ENCODE results near the gene NAALADL2.

The NAALADL2 gene

GRCh38 chr3:174862101-174862500 is 3.0 kb downstream of the NAALADL2 start:
- DNase-seq (no peak), ATAC-seq (replicated peaks) (no peak)
- H3K4me3 Mint-ChIP-seq = no peak overlapping the region

DNA sequence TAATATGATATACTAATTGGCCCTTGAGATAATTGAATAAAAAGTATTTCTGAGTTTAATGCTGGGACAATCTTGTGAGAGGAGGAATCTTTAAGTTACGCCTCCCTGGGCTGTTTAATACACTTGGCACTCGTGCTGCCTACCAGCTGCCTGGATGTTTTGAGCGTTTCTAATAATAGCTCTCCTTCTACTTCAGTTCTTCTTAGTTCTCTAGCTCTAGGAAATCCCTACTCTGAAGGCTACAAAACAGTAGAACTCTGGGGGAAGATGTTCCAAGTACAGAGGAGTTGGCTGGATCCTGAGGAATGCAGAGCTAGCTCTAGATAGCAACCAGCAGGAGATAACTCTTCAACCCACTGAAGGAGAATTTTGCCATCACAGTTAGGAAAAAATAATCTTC is 3.5 kb downstream of the NAALADL2 start:
- no peaks in the 10 kb centered on the region for H3K4me1 Mint-ChIP-seq (ENCODE audit: low read depth in 2 of 2)
- H3K36me3 Mint-ChIP-seq (ENCODE audit: insufficient read depth) = no peaks in the 10 kb centered on the region
- no peak for ATAC-seq (replicated peaks)
- H3K9me3 Mint-ChIP-seq = peaks cover 0 to 3% of the 10 kb centered on the region in 2 donors
- H3K27me3 Mint-ChIP-seq = no peaks in the 10 kb centered on the region
- no peak overlapping the region for H3K4me3 Mint-ChIP-seq
- DNase-seq = no peak
- H3K27ac Mint-ChIP-seq = no peak overlapping the region

More at GRCh38 chr3:174862101-174862500, 3.0 kb downstream of the NAALADL2 start:
- peaks cover 0 to 3% of the 10 kb centered on the region in 2 donors for H3K9me3 Mint-ChIP-seq
- H3K4me1 Mint-ChIP-seq (ENCODE audit: low read depth in 2 of 2) = no peaks in the 10 kb centered on the region
- H3K27ac Mint-ChIP-seq = no peak overlapping the region
- no peaks in the 10 kb centered on the region for H3K27me3 Mint-ChIP-seq
- H3K36me3 Mint-ChIP-seq (ENCODE audit: insufficient read depth) = no peaks in the 10 kb centered on the region

DNA sequence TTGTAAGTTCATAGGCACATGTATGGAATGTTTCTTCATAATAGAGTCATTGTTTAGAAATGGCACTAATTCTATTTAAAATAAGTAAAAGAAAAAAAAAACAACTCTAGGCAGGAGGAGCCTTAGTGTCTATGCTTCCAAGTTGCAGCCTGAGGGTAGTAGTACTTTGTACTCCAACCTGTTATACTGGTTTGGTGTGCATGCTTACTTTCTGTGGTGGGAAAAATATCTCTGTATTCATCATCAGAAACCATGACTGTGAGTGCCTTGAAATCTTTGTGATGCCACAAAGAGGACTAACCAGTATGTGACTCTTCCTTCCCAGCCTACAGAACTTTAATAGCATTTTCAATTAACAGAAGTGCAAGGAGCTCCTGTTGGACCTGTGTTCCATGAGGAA is 4.4 kb downstream of the NAALADL2 start:
- ATAC-seq (replicated peaks) = no peak

DNA sequence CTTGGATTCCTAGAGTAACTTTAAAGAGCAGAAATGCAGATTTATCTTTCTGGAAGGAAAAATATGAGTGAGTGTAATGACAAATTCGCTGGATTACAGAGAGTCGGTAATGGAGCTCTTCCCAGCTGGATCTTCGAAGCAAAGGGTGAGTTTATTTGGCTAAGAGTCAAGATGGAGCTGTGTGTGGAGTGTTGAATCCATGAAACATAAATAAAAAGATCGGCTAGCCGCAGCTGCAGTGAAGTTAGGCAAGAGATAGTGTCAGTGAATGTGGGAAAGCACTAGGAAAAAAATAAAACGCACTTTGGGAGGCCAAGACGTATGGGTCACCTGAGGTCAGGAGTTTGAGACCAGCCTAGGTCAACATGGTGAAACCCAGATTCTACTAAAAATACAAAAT is 10.3 kb downstream of the NAALADL2 start:
- H3K9me3 Mint-ChIP-seq = no peaks in the 10 kb centered on the region
- no peak for DNase-seq
- no peak overlapping the region for H3K4me3 Mint-ChIP-seq
- ATAC-seq (replicated peaks) = no peak
- H3K27ac Mint-ChIP-seq = no peak overlapping the region
- no peaks in the 10 kb centered on the region for H3K4me1 Mint-ChIP-seq (ENCODE audit: low read depth in 2 of 2)
- no peaks in the 10 kb centered on the region for H3K36me3 Mint-ChIP-seq (ENCODE audit: insufficient read depth)
- H3K27me3 Mint-ChIP-seq = no peaks in the 10 kb centered on the region

More for the DNA sequence above, 4.4 kb downstream of the NAALADL2 start:
- H3K9me3 Mint-ChIP-seq = peaks cover 0 to 3% of the 10 kb centered on the region in 2 donors
- no peak for DNase-seq
- H3K27ac Mint-ChIP-seq = no peak overlapping the region
- H3K4me1 Mint-ChIP-seq (ENCODE audit: low read depth in 2 of 2) = no peaks in the 10 kb centered on the region
- no peaks in the 10 kb centered on the region for H3K36me3 Mint-ChIP-seq (ENCODE audit: insufficient read depth)
- no peaks in the 10 kb centered on the region for H3K27me3 Mint-ChIP-seq
- no peak overlapping the region for H3K4me3 Mint-ChIP-seq

DNA sequence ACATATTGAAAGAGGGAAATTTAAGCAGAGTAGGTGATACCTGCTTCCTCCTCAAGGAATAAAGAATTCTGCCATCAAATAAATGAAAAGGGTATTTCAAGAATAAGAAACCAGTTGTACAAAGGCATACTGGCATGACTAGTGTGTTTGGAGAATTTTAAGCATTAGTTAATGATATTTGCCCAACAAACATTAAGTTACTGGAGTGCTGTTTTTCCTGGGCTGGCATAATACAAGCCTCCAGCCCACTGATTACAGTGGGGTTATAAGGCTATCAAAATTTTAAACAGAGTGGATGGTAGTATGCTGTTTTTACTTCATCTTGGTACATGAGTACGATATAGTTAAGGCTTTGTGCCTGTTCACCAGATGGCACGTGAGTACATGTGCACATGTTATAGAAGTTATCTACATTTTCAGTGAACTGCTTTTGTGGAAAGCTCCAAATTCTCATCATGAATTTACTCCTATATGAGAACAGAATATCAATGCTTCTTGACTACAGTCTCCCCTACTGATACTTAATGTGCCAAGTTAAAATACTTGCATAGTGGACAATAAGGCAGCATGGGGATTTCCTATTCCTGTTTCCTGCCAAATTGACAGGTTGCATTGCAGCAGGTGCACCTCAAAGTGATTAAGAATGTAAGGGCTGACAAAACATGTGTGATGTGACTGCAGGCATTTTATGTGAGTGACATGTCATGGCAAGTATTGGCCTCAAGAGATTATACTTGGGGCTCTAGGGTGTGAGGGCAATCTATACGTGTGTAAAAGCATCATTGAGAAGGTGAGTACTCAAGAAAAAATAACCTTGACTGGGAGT is 14.9 kb downstream of the NAALADL2 start:
- Mint-ChIP-seq H3K9me3 (peaks cover 0 to 2% of the 10 kb centered on the region in 2 donors), H3K36me3 (ENCODE audit: insufficient read depth) (no peaks in the 10 kb centered on the region), H3K4me1 (ENCODE audit: low read depth in 2 of 2) (no peaks in the 10 kb centered on the region), H3K27me3 (no peaks in the 10 kb centered on the region), H3K27ac (no peak overlapping the region), H3K4me3 (no peak overlapping the region)
- DNase-seq (no peak), ATAC-seq (replicated peaks) (no peak)

DNA sequence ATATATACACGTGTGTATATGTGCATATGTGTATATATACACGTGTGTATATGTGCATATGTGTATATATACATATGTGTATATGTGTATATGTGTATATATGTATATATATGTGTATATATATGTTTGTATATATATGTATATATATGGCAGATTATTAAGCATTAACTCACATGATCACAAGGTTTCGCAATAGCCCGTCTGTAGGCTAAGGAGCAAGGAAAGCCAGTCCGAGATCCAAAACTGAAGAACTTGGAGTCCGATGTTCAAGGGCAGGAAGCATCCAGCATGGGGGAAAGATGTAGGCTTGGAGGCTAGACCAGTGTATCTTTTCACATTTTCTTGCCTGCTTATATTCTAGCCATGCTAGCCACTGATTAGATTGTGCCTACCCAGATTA is 23.7 kb downstream of the NAALADL2 start:
- no peak overlapping the region for H3K4me3 Mint-ChIP-seq
- no peak overlapping the region for H3K27ac Mint-ChIP-seq
- no peaks in the 10 kb centered on the region for H3K36me3 Mint-ChIP-seq (ENCODE audit: insufficient read depth)
- DNase-seq (no peak), ATAC-seq (replicated peaks) (no peak)
- H3K9me3 Mint-ChIP-seq = peaks cover 15% of the 10 kb centered on the region in 2 donors
- no peaks in the 10 kb centered on the region for H3K27me3 Mint-ChIP-seq
- no peaks in the 10 kb centered on the region for H3K4me1 Mint-ChIP-seq (ENCODE audit: low read depth in 2 of 2)

GRCh38 chr3:174883881-174884675 is 24.9 kb downstream of the NAALADL2 start:
- Mint-ChIP-seq H3K4me1 (ENCODE audit: low read depth in 2 of 2) (no peaks in the 10 kb centered on the region), H3K27ac (no peak overlapping the region), H3K4me3 (no peak overlapping the region), H3K36me3 (ENCODE audit: insufficient read depth) (no peaks in the 10 kb centered on the region), H3K27me3 (no peaks in the 10 kb centered on the region), H3K9me3 (peaks cover 15% of the 10 kb centered on the region in 2 donors)
- ATAC-seq (replicated peaks) (no peak), DNase-seq (no peak)

GRCh38 chr3:174884776-174885568 is 25.8 kb downstream of the NAALADL2 start:
- H3K4me3 Mint-ChIP-seq = no peak overlapping the region
- no peaks in the 10 kb centered on the region for H3K4me1 Mint-ChIP-seq (ENCODE audit: low read depth in 2 of 2)
- H3K9me3 Mint-ChIP-seq = peaks cover 13 to 17% of the 10 kb centered on the region in 2 donors
- no peak overlapping the region for H3K27ac Mint-ChIP-seq
- H3K27me3 Mint-ChIP-seq = no peaks in the 10 kb centered on the region
- no peak for DNase-seq
- no peaks in the 10 kb centered on the region for H3K36me3 Mint-ChIP-seq (ENCODE audit: insufficient read depth)
- no peak for ATAC-seq (replicated peaks)

DNA sequence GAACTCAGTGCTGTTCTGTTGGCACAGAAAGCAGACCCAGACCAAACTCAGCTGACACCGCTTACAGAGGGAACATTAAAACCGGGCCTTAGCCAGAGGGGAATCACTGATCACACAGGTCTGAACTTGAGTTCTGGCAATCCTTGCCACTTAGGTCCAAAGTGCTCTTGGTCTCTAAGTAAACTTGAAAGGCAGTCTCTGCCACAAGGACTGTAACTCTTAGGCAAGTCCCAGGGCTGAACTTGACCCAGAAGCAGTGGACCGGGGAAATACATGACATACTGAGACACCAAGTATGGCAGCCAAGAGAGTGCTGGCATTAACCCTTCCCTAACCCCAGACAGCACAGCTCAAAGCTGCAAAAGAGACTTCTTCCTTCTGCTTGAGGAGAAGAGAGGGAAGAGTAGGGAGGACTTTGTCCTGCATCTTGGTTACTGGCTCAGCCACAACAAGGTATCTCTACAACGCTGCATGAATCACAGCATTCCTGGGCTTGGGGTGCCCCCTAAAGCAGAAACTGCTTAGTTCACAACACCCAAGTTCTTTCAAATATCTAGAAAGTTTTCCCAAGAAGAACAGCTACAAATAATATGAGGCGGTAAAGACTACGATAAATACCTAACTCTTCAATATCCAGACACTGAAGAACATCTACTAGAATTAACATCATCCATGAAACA is 32.5 kb downstream of the NAALADL2 start:
- no peak for DNase-seq
- no peak for ATAC-seq (replicated peaks)
- H3K9me3 Mint-ChIP-seq = peaks cover 10 to 20% of the 10 kb centered on the region in 2 donors
- no peaks in the 10 kb centered on the region for H3K27me3 Mint-ChIP-seq
- H3K27ac Mint-ChIP-seq = no peak overlapping the region
- no peaks in the 10 kb centered on the region for H3K4me1 Mint-ChIP-seq (ENCODE audit: low read depth in 2 of 2)
- H3K4me3 Mint-ChIP-seq = no peak overlapping the region
- no peaks in the 10 kb centered on the region for H3K36me3 Mint-ChIP-seq (ENCODE audit: insufficient read depth)

- Mint-ChIP-seq H3K9me3 (peaks cover 0 to 2% of the 10 kb centered on the region in 2 donors), H3K27ac (no peak overlapping the region), H3K27me3 (no peaks in the 10 kb centered on the region), H3K4me3 (no peak overlapping the region), H3K4me1 (ENCODE audit: low read depth in 2 of 2) (no peaks in the 10 kb centered on the region), H3K36me3 (ENCODE audit: insufficient read depth) (peaks cover 2% of the 10 kb centered on the region)
- ATAC-seq (replicated peaks) (no peak), DNase-seq (no peak)
Measured at GRCh38 chr3:174907027-174907426, 47.9 kb downstream of the NAALADL2 start.

GRCh38 chr3:174907628-174908407 is 48.7 kb downstream of the NAALADL2 start:
- Mint-ChIP-seq H3K36me3 (ENCODE audit: insufficient read depth) (peaks cover 2% of the 10 kb centered on the region), H3K9me3 (no peaks in the 10 kb centered on the region), H3K27ac (no peak overlapping the region), H3K27me3 (no peaks in the 10 kb centered on the region), H3K4me1 (ENCODE audit: low read depth in 2 of 2) (no peaks in the 10 kb centered on the region), H3K4me3 (no peak overlapping the region)
- ATAC-seq (replicated peaks) (no peak), DNase-seq (no peak)

DNA sequence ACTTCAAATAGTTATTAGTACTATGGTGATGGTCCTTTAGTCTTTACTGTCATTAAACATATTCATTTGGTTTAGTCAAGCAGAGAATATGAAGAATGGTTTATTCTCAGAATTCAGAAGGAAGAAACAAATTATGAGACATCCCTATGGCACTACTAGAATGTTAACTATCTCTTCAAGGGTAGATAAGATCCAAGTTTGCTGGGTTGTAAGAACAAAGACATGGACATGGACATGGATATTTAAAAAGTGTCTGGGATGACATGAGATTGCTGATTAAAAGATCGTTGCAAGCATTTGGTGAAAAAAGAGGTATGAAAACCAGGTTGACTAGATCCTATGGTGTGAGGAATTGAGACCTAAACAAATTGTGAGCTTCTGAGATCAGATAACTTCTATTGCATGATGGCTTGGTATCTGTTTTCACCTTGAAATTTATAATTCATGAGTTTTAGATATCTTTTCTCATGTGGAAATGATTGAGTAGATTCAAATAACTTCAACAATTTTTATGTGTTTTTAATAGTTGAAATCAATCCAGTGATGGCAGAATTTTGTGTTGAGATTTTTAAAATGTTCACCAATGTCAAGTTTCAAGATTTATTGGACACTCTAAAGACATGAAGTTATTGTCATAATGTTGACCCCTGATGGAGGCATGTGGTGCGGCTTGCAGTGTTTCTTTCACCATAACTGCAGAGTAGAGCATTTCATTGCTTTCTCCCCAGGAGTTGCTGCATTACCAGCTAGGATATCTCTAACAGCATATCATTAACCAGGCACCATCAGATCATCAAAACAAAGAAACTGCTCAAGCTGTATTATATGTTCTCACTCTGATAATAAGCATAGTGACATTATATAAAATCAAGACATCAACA is 72.6 kb downstream of the NAALADL2 start:
- H3K36me3 Mint-ChIP-seq (ENCODE audit: insufficient read depth) = no peaks in the 10 kb centered on the region
- DNase-seq (no peak), ATAC-seq (replicated peaks) (no peak)
- H3K4me1 Mint-ChIP-seq (ENCODE audit: low read depth in 2 of 2) = no peaks in the 10 kb centered on the region
- H3K27ac Mint-ChIP-seq = no peak overlapping the region
- H3K4me3 Mint-ChIP-seq = no peak overlapping the region
- H3K9me3 Mint-ChIP-seq = peaks cover 0 to 5% of the 10 kb centered on the region in 2 donors
- H3K27me3 Mint-ChIP-seq = no peaks in the 10 kb centered on the region
